Activated CD4-positive, alpha-beta T cell treated with anti-CD3 and anti-CD28 coated beads for 1 hour (primary cell): ENCODE measurements around the gene SCD5.

Experiments
- DNase-seq: peaks from one replicate; pipeline ENCODE4 v3.0.0-alpha.2; 2020

Gene SCD5

DNA sequence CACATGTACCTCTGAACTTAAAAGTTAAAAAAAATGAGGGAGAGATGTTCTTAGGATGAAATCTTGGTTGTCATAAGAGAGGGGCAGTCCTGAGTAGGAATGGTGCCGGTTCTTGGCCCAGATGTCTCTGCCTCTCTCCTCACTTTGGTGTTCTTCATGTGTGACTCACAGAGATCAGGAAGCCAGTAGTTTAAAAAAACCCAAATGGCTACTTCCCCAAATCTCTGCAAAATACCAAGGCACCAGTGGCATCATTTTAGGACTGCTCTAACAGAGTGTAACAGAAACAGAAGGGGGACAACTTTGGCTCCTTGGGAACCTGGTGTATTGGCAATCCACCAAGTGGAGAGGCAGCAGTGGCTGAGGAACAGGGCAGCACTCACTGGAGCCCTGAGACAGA, 116.8 kb downstream of the SCD5 start:
- no peak for DNase-seq

DNA sequence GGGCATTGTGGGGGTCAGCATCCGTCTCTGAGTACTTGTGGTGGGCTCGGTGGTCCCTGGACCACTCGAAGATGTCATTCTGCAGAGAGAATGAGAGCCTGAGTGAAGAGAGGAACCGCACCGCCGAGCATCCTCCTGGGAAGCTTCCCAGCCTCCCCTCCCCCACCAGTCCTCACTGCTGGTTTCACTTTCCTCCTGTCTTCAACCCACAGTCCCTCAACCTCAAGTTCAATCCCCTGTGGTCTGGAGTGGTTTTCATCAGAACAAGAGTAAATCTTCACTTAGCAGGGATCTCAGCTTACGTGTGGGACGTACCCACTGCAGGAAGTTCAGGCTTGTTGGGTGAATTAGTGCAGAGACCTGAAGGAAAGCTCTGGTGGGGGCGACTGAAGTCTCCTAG, 117.8 kb downstream of the SCD5 start:
- no peak for DNase-seq

DNA sequence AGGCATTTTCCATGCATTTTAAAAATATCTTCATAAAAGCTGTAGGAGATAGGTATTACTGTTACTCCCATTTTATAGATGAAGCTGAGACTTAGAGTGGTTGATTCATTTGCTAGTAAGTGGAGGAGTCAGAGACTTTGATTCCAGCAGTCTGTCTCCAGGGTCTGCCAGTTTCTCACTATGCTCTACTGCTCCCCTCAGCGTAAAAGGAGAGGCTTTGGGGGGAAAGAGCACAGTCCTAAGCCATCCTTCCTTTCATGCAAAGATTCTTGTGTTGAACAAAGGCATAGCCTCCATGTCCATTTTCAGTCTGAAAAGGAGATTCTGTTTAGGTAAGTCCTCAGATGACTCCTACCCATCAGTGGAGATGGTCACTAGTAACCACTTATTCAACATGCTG, 119.1 kb downstream of the SCD5 start:
- DNase-seq: no peak

DNA sequence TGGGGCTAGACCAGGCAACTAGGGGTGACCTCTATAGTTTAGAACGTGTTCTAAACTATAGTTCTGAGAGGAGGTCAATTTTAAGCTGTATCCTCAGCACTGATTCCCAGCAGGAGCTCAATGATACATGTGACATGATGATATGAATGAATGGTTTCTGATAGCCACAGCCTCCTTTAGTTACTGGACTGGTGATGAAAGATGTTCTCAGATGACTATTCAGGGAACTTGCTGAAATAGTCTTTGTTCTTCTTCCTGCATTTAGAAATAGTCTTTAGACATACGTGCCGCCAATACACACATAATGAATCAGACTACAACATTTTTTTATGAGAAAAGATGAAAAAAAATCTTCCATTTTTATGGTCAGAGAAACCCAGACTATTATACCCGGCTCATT, 120.5 kb downstream of the SCD5 start:
- no peak for DNase-seq

DNA sequence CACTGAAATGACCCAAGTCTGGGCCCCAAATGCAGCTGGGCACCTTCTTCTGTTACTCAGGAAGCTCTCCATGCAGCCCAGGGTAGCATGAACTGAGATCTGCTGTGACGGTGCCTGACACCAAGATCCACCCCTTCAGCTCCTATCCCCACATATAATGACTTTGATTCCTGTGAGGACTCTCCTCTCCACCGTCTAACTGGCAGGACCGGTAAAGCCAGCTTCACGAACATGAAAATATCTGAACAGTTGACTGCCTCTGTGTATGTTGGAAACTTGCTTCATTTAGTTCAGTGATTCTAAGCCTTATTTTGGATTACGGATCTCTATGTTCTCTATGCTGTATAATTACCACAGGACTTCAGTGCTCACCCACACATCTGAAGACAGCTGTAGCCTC, 121.3 kb downstream of the SCD5 start:
- no peak for DNase-seq

DNA sequence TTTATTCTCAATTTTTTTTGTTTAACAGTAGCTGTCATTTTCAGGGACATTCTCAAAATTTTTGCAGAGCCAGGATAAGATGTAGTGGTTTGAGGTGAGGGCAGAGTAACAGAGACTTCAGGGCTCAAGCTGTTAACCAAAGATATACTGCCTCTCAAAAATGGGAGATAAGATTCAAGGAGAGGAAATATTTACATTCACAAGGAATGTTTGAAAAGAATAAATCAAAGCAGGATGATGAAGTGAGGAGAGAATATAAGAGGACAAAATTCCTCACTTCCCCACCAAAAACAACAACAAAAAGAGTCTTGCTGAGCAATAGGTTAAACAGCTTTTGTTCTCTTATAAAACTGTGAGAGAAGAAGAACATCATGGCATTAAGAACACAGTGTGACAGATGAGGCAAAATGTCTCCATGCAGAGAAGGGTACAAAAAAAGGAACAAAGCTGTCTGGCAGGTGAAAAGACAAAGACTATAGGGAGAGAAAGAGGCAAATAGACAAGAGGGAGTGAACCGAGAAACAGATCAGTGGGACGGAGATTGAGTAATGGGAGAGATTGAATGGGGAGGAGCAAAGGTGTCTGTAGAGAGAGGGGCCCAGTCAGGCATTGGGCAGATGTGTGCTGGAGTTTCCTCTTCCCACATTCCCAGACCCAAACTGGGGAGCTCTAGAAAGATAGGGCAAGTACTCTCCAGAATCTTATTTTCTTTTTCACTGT, 130.7 kb downstream of the SCD5 start:
- no peak for DNase-seq

DNA sequence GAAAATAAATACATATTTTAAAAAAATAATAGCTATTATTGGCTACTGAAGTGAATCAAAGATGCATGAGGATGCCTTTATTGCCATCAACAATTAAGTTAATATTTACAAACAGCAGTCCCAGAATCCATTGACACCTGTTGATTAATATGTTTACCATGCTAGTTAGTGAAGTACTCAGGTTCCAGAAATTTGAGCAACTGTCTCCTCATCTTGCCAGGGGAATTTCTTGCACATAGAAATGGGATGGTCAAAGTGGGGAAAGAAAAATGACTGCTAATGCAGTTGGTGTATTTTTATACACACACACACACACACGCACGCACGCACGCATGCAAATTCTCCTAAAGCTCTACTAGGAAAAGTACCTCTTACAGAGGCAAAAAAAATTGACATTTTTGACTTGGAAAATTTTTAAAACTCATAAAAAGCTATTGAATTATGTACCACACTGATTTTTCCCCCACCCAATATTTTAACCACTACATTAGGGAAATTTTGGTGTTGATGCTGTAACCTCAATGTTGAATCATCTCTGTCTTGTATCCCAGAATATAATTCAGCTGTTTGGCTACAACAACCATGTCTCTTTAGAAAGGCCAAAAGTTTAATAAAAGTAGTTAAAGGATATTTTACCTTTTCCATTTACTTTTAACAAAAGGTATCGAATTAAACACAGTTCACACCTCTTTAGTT, 131.5 kb downstream of the SCD5 start:
- DNase-seq: no peak

DNA sequence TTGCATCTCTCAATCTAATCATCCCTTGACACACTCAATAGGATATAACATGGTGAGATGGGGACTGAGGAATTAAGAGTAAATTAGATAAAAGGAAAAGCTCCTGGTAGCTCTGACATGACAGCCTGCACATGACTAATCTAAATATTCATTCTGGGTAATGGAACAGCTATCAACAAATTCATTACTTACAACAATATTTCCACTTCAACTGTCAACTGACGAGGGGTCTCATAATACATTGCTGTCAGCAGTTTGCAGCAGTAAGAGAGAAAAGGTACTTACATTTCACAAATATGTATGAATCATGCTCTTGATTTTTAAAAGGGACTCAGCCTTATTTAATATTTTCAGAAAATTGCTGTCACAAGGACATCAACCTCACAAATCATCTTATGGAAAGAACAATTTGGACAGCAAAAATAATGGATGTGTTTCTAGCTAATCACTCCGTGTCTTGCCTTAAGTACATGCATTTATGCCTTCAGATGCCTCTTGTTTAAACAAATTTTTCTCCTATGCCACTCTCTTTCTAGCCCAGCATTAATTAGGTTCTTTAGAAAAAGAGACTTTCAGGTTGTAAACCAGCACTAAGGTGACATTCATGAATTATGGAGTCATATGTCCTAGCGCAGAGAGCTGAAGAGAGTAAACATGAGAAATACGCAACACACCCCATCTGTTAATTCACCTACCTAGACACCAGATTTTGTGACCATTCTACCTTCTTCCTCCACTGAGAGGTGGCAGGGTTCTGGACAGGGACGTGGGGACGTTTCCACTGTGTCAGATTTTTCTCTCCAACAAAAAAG, 137.2 kb downstream of the SCD5 start:
- DNase-seq: no peak

DNA sequence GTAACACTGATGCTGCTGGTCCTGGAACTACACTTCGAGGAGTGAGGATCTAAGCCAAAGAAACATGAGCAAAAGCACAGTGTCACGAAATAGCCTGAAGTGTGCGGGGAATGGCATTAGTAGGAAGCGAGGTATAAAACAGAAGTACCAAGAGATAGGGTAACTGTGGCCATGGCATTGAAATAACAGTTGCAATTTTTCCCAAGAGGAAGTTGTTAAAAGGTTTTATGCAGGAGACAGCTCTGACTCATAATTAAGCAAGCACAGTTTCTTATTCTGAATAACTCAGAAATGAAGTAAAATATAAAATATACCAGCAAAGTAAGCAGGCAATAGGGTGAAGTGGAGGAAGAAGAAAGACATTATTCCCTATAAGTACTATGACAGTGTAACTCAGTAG, 146.5 kb downstream of the SCD5 start:
- no peak for DNase-seq

DNA sequence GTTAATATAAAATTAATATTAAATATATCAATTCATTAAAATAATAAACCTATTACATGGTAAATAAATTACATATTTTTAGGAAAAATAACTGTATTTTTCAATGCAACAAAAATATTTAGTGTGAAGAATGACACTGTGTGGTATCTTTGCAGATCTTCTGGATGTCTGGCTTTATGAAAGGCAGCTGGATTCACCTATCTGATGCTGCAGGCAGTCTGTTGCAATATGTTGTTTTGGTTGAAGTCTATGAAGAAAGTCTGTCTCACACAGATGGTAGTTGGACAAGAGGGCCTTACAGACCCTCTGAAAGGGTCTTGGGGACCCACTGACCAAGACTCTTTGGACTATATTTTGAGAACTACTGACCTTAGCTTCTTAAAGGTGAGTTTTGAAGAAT, 147.7 kb downstream of the SCD5 start:
- no peak for DNase-seq

DNA sequence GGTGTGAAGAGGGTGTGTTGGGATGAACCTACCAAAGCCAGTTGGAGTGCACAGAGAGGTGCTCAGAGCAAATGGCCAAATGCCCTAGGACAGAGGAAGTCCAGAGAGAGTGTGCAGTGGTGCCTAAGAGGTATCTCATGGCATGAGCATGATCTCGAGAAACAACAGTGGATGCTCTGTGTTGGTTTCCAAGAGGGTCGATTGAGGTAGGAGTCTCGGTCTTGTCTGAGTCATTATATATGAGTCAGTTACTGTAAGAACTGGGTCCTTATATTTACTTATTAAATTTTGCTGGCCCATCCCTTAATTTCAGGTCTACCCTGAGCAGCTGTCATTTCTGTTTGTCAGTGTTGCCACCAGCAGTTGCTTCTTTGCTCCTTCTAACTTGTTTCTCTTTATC, 150.2 kb downstream of the SCD5 start:
- no peak for DNase-seq

DNA sequence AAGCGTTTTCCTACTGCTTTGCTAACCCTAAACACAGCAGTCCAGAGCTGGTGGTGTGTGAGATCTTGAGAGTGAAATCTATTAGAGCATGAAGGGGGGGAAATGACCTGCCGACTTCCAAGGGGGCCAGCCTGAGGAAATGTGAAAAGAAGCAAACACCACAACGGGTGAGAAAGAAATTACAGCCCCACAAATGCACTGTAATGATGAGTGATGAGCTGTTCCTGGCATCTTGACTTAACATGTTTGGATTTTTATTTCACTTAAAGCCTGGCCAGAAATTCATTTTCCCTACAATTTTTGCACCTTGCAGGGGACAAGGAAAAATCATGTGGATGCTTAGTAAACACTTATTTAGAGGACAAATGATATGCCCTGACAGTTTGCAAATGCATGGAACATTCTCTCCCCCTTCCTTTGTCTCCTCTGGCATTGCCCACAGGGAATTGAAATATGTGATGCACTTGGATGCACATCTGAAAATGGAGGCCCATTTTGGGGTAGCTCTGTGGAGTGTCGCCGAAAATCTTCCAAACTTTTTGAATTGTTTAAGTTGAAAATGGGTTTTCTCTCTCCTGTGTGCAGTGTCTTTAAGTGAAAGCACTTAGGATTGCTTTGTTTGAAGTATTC, 152.5 kb downstream of the SCD5 start:
- no peak for DNase-seq

DNA sequence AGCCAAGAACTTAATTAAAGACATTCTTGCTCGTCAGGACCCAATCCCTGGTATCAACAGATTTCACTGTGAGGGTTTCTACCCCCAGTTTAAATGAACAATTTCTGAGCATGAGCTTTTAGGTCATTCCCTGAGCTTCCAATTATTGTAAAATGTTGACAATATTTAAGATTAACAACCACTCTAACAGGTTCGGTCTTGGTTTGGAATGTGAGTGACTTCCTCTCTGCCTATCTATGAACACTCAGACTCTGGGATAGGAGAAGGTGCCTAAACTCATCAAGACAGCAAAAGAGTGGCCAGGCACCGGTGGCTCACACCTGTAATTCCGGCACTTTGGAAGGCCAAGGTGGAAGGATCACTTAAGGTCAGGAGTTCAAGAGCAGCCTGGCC, 153.9 kb downstream of the SCD5 start:
- no peak for DNase-seq

DNA sequence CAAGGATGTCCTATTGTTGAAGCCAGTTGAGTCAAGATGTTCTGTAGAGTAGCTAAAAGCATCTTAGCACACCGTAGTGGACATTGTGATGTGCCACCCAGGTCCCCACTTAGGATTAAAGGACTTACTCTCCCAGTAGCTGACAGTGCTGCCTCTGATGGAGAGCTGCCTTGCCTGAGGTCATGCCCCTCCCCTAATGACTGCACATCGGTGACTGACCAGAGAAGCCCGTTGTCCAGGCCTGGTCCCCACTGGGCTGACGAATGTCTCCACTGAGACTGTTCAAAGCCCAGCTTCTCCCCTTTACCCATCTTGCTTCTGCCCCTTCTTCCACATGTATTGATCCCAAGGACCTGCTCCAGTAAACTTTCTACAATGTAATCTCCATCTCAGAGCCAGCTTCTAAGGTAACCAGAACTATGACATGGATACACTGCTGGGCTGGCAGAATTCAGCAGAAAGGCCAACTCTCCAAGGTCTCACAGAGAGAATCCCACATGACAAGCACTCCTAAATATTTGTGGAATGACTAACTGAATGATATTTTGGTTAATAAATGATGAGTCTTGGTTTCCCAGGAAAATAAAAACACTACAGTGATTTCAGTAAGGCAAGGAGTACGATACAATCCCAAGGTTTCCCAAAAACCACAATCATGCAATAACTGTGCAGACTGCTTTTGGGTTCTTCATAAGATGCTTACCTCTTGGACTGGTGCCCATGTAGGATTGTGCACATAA, 154.4 kb downstream of the SCD5 start:
- no peak for DNase-seq

DNA sequence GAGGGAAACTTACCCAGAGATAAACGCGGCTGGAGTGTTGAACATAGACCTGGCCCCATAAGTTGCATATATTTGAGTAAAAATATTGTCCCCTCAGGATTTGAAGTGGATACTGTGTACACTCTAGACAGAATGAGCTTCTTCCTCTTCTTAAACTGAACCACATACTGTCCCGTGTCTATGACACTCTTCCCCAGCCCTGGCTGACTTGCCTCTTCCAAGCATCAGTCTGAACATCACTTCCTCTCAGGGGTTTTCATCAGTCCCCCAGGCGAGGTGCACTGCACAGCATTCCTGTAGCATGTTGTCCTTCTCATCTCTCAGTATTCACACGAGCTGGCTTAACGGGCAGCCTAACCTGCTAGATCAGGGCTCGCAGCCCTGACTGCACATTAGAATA, 156.3 kb downstream of the SCD5 start:
- no peak for DNase-seq

DNA sequence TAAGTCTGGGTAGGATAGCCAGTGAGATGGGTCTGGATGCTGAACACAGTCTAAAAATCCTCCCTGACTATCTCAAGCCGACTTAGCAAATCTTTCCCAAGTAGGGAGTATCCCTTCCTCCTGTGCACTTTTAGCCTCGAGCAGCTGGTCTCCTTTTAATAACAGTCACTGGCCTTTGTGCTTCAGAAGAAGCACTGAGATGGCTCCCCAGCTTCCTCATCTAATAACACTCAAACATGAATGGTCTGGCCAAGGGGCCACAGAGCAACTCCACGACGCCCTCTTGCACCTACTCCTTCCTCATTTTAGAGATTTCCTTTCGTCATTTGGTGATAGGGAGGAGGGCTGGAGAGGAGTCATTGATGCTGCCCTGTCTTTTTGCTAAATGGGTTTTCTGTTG, 158.1 kb downstream of the SCD5 start:
- DNase-seq: no peak

DNA sequence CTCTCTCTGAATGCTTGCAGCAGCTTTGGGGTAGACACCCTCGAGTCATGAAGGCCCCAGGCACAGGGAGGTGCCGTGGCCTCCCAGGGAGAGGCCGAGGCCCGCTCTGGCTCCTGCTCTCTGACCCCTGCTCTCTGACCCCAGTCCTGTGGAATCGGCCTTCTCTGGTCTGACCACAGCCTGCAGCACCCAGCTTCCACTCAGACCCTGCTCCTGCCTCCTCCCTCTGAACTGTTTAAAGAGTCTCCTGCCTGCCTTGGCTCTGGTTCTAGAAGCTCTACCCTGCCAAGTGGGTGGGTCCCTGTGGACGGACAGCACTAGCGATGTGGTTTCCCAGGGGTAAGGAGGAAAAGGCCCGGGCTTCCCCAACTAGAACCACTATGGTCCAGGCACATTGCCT, 158.6 kb downstream of the SCD5 start:
- DNase-seq: no peak

DNA sequence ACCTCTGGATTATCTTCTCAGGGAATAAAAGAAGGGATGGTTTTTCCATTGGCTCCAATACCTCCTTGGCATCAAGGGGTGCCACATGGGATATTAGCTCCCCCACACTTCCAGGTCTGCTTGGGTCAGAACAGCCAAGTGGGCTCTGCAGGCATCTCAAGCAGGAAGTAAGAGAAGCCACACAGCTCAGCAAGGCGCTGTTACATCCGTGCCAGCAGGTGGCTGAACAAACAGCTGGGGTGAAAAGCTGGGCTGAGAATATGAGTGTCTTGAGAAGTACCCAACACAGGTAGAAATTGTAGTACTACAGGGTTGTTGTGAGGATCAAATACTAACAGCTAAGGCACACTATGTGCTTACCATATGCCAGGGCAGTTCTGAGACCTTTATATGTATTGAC, 160.1 kb downstream of the SCD5 start:
- no peak for DNase-seq

DNA sequence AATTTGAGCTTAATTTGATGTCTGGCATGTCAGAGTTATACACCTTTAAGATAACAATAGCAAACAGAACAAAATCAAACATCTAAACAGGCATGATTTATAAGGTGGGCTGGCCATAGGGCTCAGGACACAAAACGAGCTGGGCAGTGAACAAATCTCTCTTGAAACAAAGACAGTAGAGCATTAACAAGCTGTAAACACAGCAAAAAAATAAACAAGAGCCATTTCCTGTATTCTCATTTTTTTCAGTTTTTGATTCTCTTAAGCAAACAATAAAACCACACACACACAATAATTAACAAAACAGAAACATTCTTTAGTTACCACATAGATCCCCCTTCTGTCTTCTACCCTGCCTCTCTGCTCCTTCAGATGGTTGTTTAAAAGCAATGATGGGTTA, 168.5 kb downstream of the SCD5 start:
- DNase-seq: no peak

DNA sequence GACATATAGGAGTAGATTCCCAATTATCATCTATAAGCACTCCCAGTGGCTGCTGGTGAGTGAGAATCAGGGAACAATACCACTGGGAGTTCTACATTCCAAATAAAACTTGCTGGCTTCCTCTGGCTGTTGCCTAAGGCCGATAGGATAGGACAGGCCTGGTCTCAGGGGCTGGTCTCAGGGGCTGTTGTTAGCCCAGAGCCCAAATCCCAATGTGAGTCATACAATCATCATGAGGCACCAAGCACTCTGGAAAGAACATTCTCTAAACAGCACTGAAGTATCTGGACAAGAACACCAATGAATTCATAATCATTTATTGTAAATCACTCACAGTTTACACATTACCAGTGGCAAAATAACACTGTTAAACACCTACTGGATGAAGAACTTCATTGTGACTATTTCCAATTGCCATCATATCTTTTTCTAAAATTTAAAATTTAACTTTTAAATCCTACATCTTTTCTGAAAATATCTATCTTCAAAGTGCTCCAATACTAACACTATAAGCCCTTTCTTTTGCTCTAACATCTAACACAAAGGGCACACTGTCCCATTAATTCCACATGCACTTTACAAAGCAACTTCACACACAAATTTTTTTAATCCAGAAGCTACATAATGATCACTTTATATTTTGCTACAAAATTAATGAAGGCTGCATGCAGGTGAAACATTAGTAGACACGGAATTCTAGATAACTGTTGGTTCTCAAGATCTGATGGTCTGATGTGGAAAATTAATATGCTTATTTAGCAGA, 169.2 kb downstream of the SCD5 start:
- DNase-seq: no peak

DNA sequence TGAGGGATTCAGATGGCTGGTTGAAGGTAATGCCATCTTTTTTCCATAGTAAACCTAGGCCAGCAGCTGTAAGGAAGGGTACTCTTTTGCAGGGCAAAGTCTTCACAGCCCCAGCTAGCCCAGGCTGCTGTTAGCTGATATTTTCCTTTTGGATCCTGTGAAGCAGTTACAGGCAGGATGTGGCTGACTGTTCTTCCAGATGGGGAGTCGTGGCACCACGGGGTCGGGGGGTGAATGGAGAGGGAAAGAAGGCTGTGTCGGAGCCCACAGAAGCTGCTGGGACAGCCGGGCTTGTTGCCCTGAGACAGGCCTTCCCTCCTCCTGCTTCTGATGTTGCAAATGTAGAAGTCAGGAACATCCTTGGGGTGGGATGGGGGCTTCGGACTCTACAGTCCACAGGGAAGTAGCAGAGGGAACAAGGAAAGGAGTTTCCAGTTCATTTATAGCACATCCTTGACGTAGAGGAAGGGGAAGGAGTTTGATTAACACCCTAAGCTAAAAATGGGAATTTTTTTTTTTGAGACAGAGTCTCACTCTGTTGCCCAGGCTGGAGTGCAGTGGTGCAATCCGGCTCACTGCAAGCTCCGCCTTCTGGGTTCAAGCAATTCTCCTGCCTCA, 172.2 kb downstream of the SCD5 start:
- no peak for DNase-seq

DNA sequence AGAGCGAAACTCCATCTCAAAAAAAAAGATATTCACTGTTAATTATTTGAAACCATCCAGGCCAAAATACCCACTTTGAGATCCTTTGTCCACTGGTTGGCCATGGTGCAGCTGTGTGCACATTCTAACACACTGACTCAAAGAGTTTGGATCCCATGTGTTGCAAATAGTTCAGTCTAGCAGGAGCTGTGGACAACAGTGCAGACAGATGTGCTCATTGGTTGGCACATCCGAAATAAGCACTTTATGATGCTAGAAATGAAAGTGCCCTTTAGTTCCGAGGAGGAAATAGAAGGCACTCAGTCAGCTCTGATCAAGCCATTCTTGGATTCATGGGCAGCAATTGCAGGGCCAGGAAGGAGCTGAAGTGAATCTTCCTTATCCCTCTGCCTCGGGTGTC, 173.8 kb downstream of the SCD5 start:
- DNase-seq: no peak
